ENCODE measurements around the gene DNAJC7. TPM values are rescaled to one million over a fixed set of nuclear protein-coding genes. Genes with fewer than 3 reads are reported as not detected.

Gene DNAJC7
- total RNA-seq, 1 donor from 2014 or later: 92.5 TPM

DNA sequence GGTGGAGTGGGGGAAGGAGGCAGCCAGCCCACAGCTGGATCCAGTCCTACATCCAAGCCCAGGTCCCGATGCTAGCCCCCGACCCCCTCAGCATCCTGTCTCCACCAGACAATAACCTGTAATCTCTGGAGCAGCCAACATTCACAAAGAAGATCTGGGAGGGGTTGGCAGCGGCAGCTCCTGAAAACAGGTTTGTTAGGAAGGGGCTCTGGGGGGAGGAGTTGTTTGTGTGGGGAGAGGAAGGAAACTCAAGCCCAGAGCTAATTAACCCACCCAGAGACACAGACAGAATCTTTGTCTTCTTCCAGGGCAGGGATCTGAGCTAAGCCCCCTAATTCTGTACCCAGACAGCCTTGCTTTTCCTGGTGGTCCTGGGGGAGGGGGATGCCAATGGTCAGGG is 37.8 kb upstream of the DNAJC7 start:
- Mint-ChIP-seq H3K9me3 (no peaks in the 10 kb centered on the region), H3K36me3 (no peaks in the 10 kb centered on the region), H3K27ac (peak overlapping the region; percentile 57), H3K27me3 (ENCODE audit: insufficient read depth, low read depth) (peaks cover 25% of the 10 kb centered on the region), H3K4me1 (peaks cover 49% of the 10 kb centered on the region), H3K4me3 (no peak overlapping the region)
- Histone ChIP-seq H3K27ac (no peak overlapping the region), H3F3A (ENCODE audit: low read depth) (peaks cover 31% of the 10 kb centered on the region), H3K4me3 (peak overlapping the region; percentile 7), H3K79me2 (ENCODE audit: low read depth) (no peaks in the 10 kb centered on the region), H3K36me3 (no peaks in the 10 kb centered on the region), H3K27me3 (peaks cover 25% of the 10 kb centered on the region), H3K4me2 (peak overlapping the region; percentile 61), H3K9me3 (ENCODE audit: low read depth) (no peaks in the 10 kb centered on the region), H3K9ac (no peak overlapping the region), H3K4me1 (peaks cover 30% of the 10 kb centered on the region), H4K20me1 (ENCODE audit: low read depth) (no peaks in the 10 kb centered on the region), H2AFZ (replicated peaks) (no peak overlapping the region)
- DNase-seq (ENCODE audit: low spot score): peak; percentile 67
- no peak for TF ChIP-seq EZH2phosphoT487 (IDR thresholded peaks at IDR 0.05)
- TF ChIP-seq EZH2 (IDR thresholded peaks at IDR 0.05): no peak
- TF ChIP-seq, protein P1, sequence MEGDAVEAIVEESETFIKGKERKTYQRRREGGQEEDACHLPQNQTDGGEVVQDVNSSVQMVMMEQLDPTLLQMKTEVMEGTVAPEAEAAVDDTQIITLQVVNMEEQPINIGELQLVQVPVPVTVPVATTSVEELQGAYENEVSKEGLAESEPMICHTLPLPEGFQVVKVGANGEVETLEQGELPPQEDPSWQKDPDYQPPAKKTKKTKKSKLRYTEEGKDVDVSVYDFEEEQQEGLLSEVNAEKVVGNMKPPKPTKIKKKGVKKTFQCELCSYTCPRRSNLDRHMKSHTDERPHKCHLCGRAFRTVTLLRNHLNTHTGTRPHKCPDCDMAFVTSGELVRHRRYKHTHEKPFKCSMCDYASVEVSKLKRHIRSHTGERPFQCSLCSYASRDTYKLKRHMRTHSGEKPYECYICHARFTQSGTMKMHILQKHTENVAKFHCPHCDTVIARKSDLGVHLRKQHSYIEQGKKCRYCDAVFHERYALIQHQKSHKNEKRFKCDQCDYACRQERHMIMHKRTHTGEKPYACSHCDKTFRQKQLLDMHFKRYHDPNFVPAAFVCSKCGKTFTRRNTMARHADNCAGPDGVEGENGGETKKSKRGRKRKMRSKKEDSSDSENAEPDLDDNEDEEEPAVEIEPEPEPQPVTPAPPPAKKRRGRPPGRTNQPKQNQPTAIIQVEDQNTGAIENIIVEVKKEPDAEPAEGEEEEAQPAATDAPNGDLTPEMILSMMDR (IDR thresholded peaks at IDR 0.05): no peak

DNA sequence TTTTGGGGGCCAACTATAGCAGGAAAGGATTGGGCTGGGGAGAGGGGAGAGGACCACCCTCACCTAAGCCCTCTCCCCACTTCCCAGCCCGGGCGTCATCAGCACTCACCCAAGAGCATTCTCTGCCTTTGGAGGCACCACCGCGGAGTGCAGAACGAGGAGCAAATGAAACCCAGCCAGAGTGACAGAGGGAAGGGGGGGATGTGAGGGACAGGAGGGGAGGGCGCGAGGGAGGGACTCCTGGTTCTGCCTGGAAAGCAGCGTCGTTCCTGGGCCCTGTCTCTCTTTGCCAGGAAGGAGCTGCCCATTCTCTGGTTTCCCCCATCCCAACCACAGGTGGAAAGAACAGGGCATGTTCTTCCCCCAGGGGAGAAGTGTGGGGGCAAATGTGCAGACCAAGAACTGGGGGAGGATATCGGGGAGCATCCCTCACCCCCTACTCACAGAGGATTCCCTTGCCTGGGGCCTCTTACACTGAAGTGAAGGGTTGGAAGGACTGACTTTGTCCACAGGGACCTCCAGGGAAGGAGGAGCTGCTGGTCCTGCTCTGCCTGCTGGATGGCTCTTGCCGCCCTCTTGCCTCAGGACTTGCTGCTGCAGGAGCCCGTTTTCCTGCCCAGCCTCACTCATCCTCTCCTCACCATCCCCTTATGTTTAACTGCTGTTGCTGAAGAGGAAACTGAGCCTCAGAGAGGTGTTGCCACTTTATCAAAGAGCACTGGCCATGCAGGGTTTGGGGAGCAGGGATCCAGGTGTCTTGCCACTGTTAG is 36.7 kb upstream of the DNAJC7 start:
- Mint-ChIP-seq H3K4me1 (peaks cover 56% of the 10 kb centered on the region), H3K9me3 (no peaks in the 10 kb centered on the region), H3K4me3 (no peak overlapping the region), H3K27ac (no peak overlapping the region), H3K36me3 (no peaks in the 10 kb centered on the region), H3K27me3 (ENCODE audit: insufficient read depth, low read depth) (peaks cover 25% of the 10 kb centered on the region)
- H3K9me3 ChIP-seq (ENCODE audit: low read depth): no peaks in the 10 kb centered on the region
- no peaks in the 10 kb centered on the region for H4K20me1 ChIP-seq (ENCODE audit: low read depth)
- H3K4me1 ChIP-seq: peaks cover 30% of the 10 kb centered on the region
- no peak overlapping the region for H3K9ac ChIP-seq
- H3K79me2 ChIP-seq (ENCODE audit: low read depth): no peaks in the 10 kb centered on the region
- H3F3A ChIP-seq (ENCODE audit: low read depth): peaks cover 31% of the 10 kb centered on the region
- peaks cover 25% of the 10 kb centered on the region for H3K27me3 ChIP-seq
- H2AFZ ChIP-seq (replicated peaks): no peak overlapping the region
- peak overlapping the region; percentile 49 for H3K4me2 ChIP-seq
- no peak for DNase-seq (ENCODE audit: low spot score)
- no peak for TF ChIP-seq EZH2phosphoT487 (IDR thresholded peaks at IDR 0.05)
- TF ChIP-seq, protein P1 (IDR thresholded peaks at IDR 0.05): no peak
- no peak for TF ChIP-seq EZH2 (IDR thresholded peaks at IDR 0.05)
- H3K27ac ChIP-seq: no peak overlapping the region
- H3K36me3 ChIP-seq: no peaks in the 10 kb centered on the region
- no peak overlapping the region for H3K4me3 ChIP-seq

DNA sequence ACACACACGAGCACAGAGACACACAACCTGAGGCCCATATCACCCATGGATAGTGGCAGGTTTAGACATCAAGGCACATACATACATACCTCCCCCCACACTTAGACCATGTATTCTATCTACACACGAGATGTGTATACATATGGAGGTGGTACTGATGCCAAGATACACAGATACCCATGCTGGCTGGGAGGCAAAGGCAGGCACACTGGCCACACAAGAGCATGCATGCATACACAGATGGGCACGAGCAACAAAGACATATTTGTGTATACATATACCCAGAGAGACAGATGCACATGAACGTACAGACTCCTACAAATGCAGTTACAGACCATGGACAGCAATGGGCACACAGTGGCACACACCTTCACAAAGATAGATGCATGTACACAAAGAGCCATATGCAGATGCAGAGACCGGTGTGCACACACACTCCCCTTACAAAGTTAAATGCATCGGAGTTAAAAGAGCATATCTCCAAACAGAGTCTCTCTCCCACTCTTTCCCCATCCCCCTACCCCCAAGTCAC is 35.2 kb upstream of the DNAJC7 start:
- H3K9me3 Mint-ChIP-seq: no peaks in the 10 kb centered on the region
- peaks cover 30% of the 10 kb centered on the region for H3K4me1 ChIP-seq
- H3K27ac ChIP-seq: no peak overlapping the region
- no peaks in the 10 kb centered on the region for H4K20me1 ChIP-seq (ENCODE audit: low read depth)
- H3K27me3 Mint-ChIP-seq (ENCODE audit: insufficient read depth, low read depth): peaks cover 27% of the 10 kb centered on the region
- H3K4me3 ChIP-seq: no peak overlapping the region
- no peak overlapping the region for H3K9ac ChIP-seq
- no peak overlapping the region for H3K4me2 ChIP-seq
- H3K36me3 ChIP-seq: no peaks in the 10 kb centered on the region
- peaks cover 25% of the 10 kb centered on the region for H3K27me3 ChIP-seq
- no peak for DNase-seq (ENCODE audit: low spot score)
- no peak overlapping the region for H3K27ac Mint-ChIP-seq
- peaks cover 56% of the 10 kb centered on the region for H3K4me1 Mint-ChIP-seq
- H2AFZ ChIP-seq (replicated peaks): no peak overlapping the region
- no peaks in the 10 kb centered on the region for H3K9me3 ChIP-seq (ENCODE audit: low read depth)
- H3K4me3 Mint-ChIP-seq: peak overlapping the region; percentile 27
- H3K79me2 ChIP-seq (ENCODE audit: low read depth): no peaks in the 10 kb centered on the region
- peaks cover 31% of the 10 kb centered on the region for H3F3A ChIP-seq (ENCODE audit: low read depth)
- TF ChIP-seq, protein P1 (IDR thresholded peaks at IDR 0.05): no peak
- TF ChIP-seq EZH2 (IDR thresholded peaks at IDR 0.05): no peak
- TF ChIP-seq EZH2phosphoT487 (IDR thresholded peaks at IDR 0.05): no peak
- H3K36me3 Mint-ChIP-seq: no peaks in the 10 kb centered on the region

Measured in neural progenitor cell (in vitro differentiated cells).